A549 (cell line): ENCODE data around the gene TXNDC17. TPM values are rescaled to one million over a fixed set of nuclear protein-coding genes. Genes with fewer than 3 reads are reported as not detected.

Source experiments
- ATAC-seq, 2 experiments: fragments of 200-7000 bp in 1 of 2; fragments of >200 bp in 1 of 2; cut with Nextera tagmentation in 1 of 2; cut with Tn5 transposase in 1 of 2; 3 replicates each; pipeline versions ENCODE4 v1.8.0 to v1.9.1; 2018 to 2020; ENCODE audit warnings: mild to moderate bottlenecking in 1 of 2, moderate library complexity in 1 of 2
- CTCF ChIA-PET: fragments of 300-600 bp; sonication (Branson Sonifier 250); formaldehyde crosslinking; extraction: SDS; loops from one replicate; lab custom pipeline; 2021; ENCODE audit warnings: antibody characterized with exemption, inconsistent platforms; lab: Yijun Ruan, JAX
- POLR2A ChIA-PET: fragments of 350-600 bp; formaldehyde crosslinking; extraction: SDS; loops from one replicate; lab custom pipeline; 2021; ENCODE audit warnings: antibody characterized with exemption, inconsistent platforms; lab: Yijun Ruan, JAX
- DNase-seq, 2 experiments: peaks; one replicate each; pipeline versions ENCODE4 v3.0.0 to v3.0.0-alpha.2; 2011 to 2016; ENCODE audit warnings: low read depth in 1 of 2, low spot score in 1 of 2
- FAIRE-seq: peaks from 2 replicates; lab custom pipeline; 2011; peaks lifted over from hg19 to GRCh38; lab: Jason Lieb, UNC
- H3K27ac ChIP-seq, 2 experiments: fragments of >200 bp; sonication (Bioruptor Twin); formaldehyde crosslinking; 3 replicates each; pipeline ENCODE4 v1.5.1; 2016 to 2017
- H3K4me1 ChIP-seq: fragments of >200 bp; sonication (Bioruptor Twin); formaldehyde crosslinking; 3 replicates; pipeline ENCODE4 v1.6.1; 2016
- H3K4me2 ChIP-seq: fragments of >200 bp; sonication (Bioruptor Twin); formaldehyde crosslinking; 3 replicates; pipeline ENCODE4 v1.6.1; 2016
- H3K4me3 ChIP-seq: fragments of >200 bp; sonication (Bioruptor Twin); formaldehyde crosslinking; 3 replicates; pipeline ENCODE4 v1.5.1; 2016
- H3K9me3 ChIP-seq: fragments of >200 bp; sonication (Bioruptor Twin); formaldehyde crosslinking; 3 replicates; pipeline ENCODE4 v1.6.1; 2016
- CBX2 ChIP-seq: fragments of 200-600 bp; sonication (generic); IDR thresholded peaks from 2 replicates; pipeline ENCODE4 v1.6.1; 2016; ENCODE audit warnings: low read depth, mild to moderate bottlenecking, borderline replicate concordance
- CHD2 ChIP-seq: fragments of 150-350 bp; IDR thresholded peaks from 2 replicates; pipeline ENCODE4 v1.6.1; 2014; ENCODE audit warnings: low read length; ENCODE audit not compliant: partially characterized antibody
- EHF ChIP-seq: fragments of 250-450 bp; sonication (Bioruptor Pico); IDR thresholded peaks from 2 replicates; pipeline ENCODE4 v1.5.0; 2020; ENCODE audit warnings: mild to moderate bottlenecking
- EHMT2 ChIP-seq: fragments of 200-600 bp; sonication (generic); IDR thresholded peaks from 2 replicates; pipeline ENCODE4 v1.6.1; 2016; ENCODE audit warnings: antibody characterized with exemption, low read depth, mild to moderate bottlenecking, moderate library complexity
- EP300 ChIP-seq, 2 experiments: fragments of >200 bp; sonication (Bioruptor Twin); formaldehyde crosslinking; IDR thresholded peaks; 2 replicates in 1 of 2; 3 replicates in 1 of 2; pipeline ENCODE4 v1.6.1; 2016 to 2017
- FOXS1 ChIP-seq: fragments of 250-450 bp; sonication (Bioruptor Pico); IDR thresholded peaks from 2 replicates; pipeline ENCODE4 v1.5.0; 2020; ENCODE audit warnings: mild to moderate bottlenecking, moderate library complexity
- GATA3 ChIP-seq: IDR thresholded peaks from 2 replicates; pipeline ENCODE4 v1.6.1; 2012; ENCODE audit warnings: borderline replicate concordance
- HEYL ChIP-seq: fragments of 250-450 bp; sonication (Bioruptor Pico); IDR thresholded peaks from 2 replicates; pipeline ENCODE4 v1.8.0; 2021; ENCODE audit warnings: mild to moderate bottlenecking, moderate library complexity
- HMGXB4 ChIP-seq: fragments of 250-450 bp; sonication (Bioruptor Pico); IDR thresholded peaks from 2 replicates; pipeline ENCODE4 v1.5.0; 2021; ENCODE audit warnings: mild to moderate bottlenecking, moderate library complexity, borderline replicate concordance
- JUNB ChIP-seq: fragments of >200 bp; sonication (Bioruptor Twin); formaldehyde crosslinking; IDR thresholded peaks from 2 replicates; pipeline ENCODE4 v1.6.1; 2016
- KDM1A ChIP-seq: fragments of 200-600 bp; sonication (generic); IDR thresholded peaks from 2 replicates; pipeline ENCODE4 v1.6.1; 2016; ENCODE audit warnings: low read depth, mild to moderate bottlenecking
- KDM5A ChIP-seq: fragments of 200-600 bp; sonication (generic); IDR thresholded peaks from 2 replicates; pipeline ENCODE4 v1.6.1; 2016; ENCODE audit warnings: antibody characterized with exemption, mild to moderate bottlenecking
- MAFK ChIP-seq: fragments of 450-650 bp; IDR thresholded peaks from 2 replicates; pipeline ENCODE4 v1.6.1; 2014; ENCODE audit not compliant: partially characterized antibody
- MAZ ChIP-seq: fragments of 150-350 bp; IDR thresholded peaks from 2 replicates; pipeline ENCODE4 v1.6.1; 2014; ENCODE audit warnings: antibody characterized with exemption, low read depth, low read length, borderline replicate concordance
- MYC ChIP-seq: IDR thresholded peaks from 2 replicates; pipeline ENCODE4 v1.6.1; 2012; ENCODE audit warnings: mild to moderate bottlenecking, inconsistent platforms, low read length, improper control_type of control experiment, borderline replicate concordance
- NFE2L2 ChIP-seq: fragments of 150-350 bp; conservative IDR thresholded peaks from 2 replicates; pipeline ENCODE4 v1.6.1; 2014; ENCODE audit warnings: low read length
- POLR2AphosphoS2 ChIP-seq: conservative IDR thresholded peaks from 2 replicates; pipeline ENCODE4 v1.6.1; 2012; ENCODE audit warnings: low read length, improper control_type of control experiment, inconsistent platforms
- RAD21 ChIP-seq, 2 experiments: fragments of >200 bp in 1 of 2; sonication (Bioruptor Twin) in 1 of 2; formaldehyde crosslinking in 1 of 2; IDR thresholded peaks in 1 of 2; conservative IDR thresholded peaks in 1 of 2; 2 replicates in 1 of 2; 3 replicates in 1 of 2; pipeline ENCODE4 v1.6.1; 2012 to 2018; ENCODE audit warnings: inconsistent platforms in 1 of 2
- RARB ChIP-seq: fragments of 250-450 bp; sonication (Bioruptor Pico); IDR thresholded peaks from 2 replicates; pipeline ENCODE4 v1.8.0; 2021; ENCODE audit warnings: mild to moderate bottlenecking, moderate library complexity
- RCOR1 ChIP-seq: fragments of 150-350 bp; IDR thresholded peaks from 2 replicates; pipeline ENCODE4 v1.6.1; 2014; ENCODE audit warnings: antibody characterized with exemption, low read length, low read depth
- RFX5 ChIP-seq: fragments of 450-650 bp; IDR thresholded peaks from 2 replicates; pipeline ENCODE4 v1.7.1; 2014; ENCODE audit warnings: antibody characterized with exemption, mild to moderate bottlenecking, moderate library complexity
- RNF2 ChIP-seq: fragments of 200-600 bp; sonication (generic); IDR thresholded peaks from 2 replicates; pipeline ENCODE4 v1.6.1; 2016; ENCODE audit warnings: low read depth, mild to moderate bottlenecking, antibody characterized with exemption, moderate library complexity, borderline replicate concordance
- ZFP36 ChIP-seq: fragments of 450-650 bp; IDR thresholded peaks from 2 replicates; pipeline ENCODE4 v1.6.1; 2014; ENCODE audit warnings: borderline replicate concordance; ENCODE audit not compliant: partially characterized antibody
- ZSCAN20 ChIP-seq: fragments of 250-450 bp; sonication (Bioruptor Pico); IDR thresholded peaks from 2 replicates; pipeline ENCODE4 v1.8.0; 2022; ENCODE audit warnings: mild to moderate bottlenecking, moderate library complexity
- WGBS: methylation state at CpG from one replicate; pipeline ENCODE4 v1.1.6; 2017; ENCODE audit errors: missing lambda C conversion rate; 5-methylcytosine and 5-hydroxymethylcytosine counted together
- polyA plus RNA-seq, 4 experiments: library from polyadenylated mRNA; depleted of rRNA in 3 of 4; stranded (reverse); fragments of >200 nt; fragmentation: RNase III in 1 of 4; extraction: RNeasy Plus Mini Kit Qiagen cat#74134 plus additional on column Dnase treatment in 1 of 4; gene quantifications; 2 replicates in 3 of 4; 3 replicates in 1 of 4; pipeline ENCODE4 v1.2.3, GENCODE V29; 2011 to 2017
- TF ChIP-seq, protein P1 (sequence below): IDR thresholded peaks from 2 replicates; pipeline ENCODE4 v1.6.1; 2012
- TF ChIP-seq, protein P2 (sequence below): fragments of 250-450 bp; sonication (Bioruptor Pico); IDR thresholded peaks from 2 replicates; pipeline ENCODE4 v1.5.0; 2020; ENCODE audit warnings: low read depth, mild to moderate bottlenecking, moderate library complexity
- TF ChIP-seq, protein P3 (sequence below): fragments of >200 bp; sonication (Bioruptor Twin); formaldehyde crosslinking; IDR thresholded peaks from 3 replicates; pipeline ENCODE4 v1.6.1; 2016

The TXNDC17 gene
- polyA plus RNA-seq, 2 of the 4 experiments (the other 2 are of a cell fraction): 572 to 621 TPM

DNA sequence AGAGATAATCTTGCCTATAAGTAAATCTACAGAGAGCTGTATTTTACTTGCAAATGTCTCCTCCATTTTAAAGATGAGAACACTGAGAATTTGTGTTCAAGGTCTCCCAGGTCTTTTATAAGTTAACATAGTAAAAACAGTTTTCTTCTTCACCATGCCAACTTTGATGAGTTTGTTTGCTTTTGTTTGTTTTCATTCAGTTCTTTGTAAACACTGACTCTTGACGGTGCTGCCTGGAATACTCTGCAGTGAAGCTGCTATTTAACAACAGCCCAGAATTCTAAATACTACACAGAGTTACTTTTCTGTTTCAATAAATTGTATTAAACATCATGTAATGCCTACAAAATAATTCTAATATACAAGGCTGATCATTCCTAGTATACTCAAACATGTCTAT lies 43.1 kb upstream of the TXNDC17 start:
- Histone ChIP-seq H3K4me1 (peaks cover 37% of the 10 kb centered on the region), H3K4me3 (no peak overlapping the region), H3K27ac (peak overlapping the region in 1 of 2 experiments; percentile 39; a peak in 2 of 6 replicates), H3K9me3 (no peaks in the 10 kb centered on the region), H3K4me2 (peak overlapping the region; percentile 52)
- 4% methylated on average over 1 of the region's 1 CpG for WGBS
- ChIA-PET CTCF (interaction anchor here (0.9 to 2.8 kb wide), 3 partner anchors 11 to 125 kb away, joined by 3 to 18 read pairs (median 3); no protein-coding TSS in a partner anchor), POLR2A (no interaction called here)
- FAIRE-seq: peak; percentile 51
- DNase-seq: peak in 1 of 2 experiments; percentile 46
- TF ChIP-seq RFX5 (no peak), RNF2 (no peak), HEYL (CRISPR knock-in tag) (no peak), EHF (CRISPR knock-in tag) (no peak)
- ATAC-seq: peak in 1 of 2 experiments; percentile 62; a peak in 2 of 6 replicates

DNA sequence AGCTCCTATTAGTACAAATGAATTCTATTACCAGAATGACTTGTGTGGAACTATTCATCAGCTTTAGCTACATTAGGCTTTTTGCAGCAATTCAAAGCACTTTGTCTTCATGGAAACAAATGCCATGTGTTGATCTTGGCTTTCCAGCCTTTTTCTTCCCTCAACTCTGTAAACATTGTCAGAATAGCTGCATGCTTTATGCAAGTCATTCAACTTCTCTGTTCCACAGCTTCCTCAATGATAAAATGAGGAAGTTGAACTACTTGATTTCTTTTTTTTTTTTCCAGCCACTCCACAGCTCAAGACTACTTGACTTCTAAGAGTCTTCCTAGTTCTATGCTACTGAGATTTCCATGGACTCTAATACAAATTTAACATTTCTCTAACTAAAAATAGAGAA lies 41.5 kb upstream of the TXNDC17 start:
- H3K4me1 ChIP-seq: peaks cover 42% of the 10 kb centered on the region
- POLR2A ChIA-PET: no interaction called here
- peak overlapping the region; percentile 15; the same call in 1 of the 3 replicates for H3K4me2 ChIP-seq
- TF ChIP-seq EP300 (IDR thresholded peaks at IDR 0.05): no peak
- TF ChIP-seq, protein P1, sequence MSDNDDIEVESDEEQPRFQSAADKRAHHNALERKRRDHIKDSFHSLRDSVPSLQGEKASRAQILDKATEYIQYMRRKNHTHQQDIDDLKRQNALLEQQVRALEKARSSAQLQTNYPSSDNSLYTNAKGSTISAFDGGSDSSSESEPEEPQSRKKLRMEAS: no peak
- TF ChIP-seq ZFP36: no peak
- TF ChIP-seq ZSCAN20 (CRISPR knock-in tag): no peak
- TF ChIP-seq JUNB: no peak
- TF ChIP-seq HMGXB4 (CRISPR knock-in tag): no peak
- no peak for TF ChIP-seq RAD21 (conservative IDR thresholded peaks at IDR 0.05 in 1 of 2, IDR thresholded peaks at IDR 0.05 in 1 of 2)
- no peak for TF ChIP-seq GATA3
- peak; percentile 42; the same call in 1 of the 2 replicates for TF ChIP-seq NFE2L2
- no peak for TF ChIP-seq KDM1A
- no peak for TF ChIP-seq KDM5A
- TF ChIP-seq FOXS1 (CRISPR knock-in tag): no peak
- TF ChIP-seq POLR2AphosphoS2: no peak
- no peak for TF ChIP-seq CBX2
- no peak for TF ChIP-seq MAZ
- TF ChIP-seq CHD2: no peak
- TF ChIP-seq MAFK: peak; percentile 40
- no peak overlapping the region for H3K4me3 ChIP-seq
- CTCF ChIA-PET: interaction anchor here (0.7 to 2.5 kb wide), 4 partner anchors 11 to 1180 kb away, joined by 3 to 25 read pairs (median 4); no protein-coding TSS in a partner anchor
- peak in 1 of 2 experiments; percentile 55; a peak in 3 of 6 replicates for ATAC-seq
- H3K27ac ChIP-seq: peak overlapping the region; percentile 3 to 39; a peak in 2 of 6 replicates
- DNase-seq: peak in 1 of 2 experiments; percentile 55
- FAIRE-seq: peak; percentile 39
- no peaks in the 10 kb centered on the region for H3K9me3 ChIP-seq

GRCh38 chr17:6602141-6602540 lies 38.7 kb upstream of the TXNDC17 start:
- TF ChIP-seq POLR2AphosphoS2 (no peak), EHMT2 (no peak), RARB (CRISPR knock-in tag) (no peak), RFX5 (no peak), CBX2 (no peak), KDM5A (no peak), RCOR1 (no peak), ZSCAN20 (CRISPR knock-in tag) (no peak), JUNB (no peak), MYC (no peak), NFE2L2 (no peak)
- TF ChIP-seq, protein P2, sequence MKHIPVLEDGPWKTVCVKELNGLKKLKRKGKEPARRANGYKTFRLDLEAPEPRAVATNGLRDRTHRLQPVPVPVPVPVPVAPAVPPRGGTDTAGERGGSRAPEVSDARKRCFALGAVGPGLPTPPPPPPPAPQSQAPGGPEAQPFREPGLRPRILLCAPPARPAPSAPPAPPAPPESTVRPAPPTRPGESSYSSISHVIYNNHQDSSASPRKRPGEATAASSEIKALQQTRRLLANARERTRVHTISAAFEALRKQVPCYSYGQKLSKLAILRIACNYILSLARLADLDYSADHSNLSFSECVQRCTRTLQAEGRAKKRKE (CRISPR knock-in tag): no peak
- TF ChIP-seq, protein P3, sequence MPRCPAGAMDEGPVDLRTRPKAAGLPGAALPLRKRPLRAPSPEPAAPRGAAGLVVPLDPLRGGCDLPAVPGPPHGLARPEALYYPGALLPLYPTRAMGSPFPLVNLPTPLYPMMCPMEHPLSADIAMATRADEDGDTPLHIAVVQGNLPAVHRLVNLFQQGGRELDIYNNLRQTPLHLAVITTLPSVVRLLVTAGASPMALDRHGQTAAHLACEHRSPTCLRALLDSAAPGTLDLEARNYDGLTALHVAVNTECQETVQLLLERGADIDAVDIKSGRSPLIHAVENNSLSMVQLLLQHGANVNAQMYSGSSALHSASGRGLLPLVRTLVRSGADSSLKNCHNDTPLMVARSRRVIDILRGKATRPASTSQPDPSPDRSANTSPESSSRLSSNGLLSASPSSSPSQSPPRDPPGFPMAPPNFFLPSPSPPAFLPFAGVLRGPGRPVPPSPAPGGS: no peak
- TF ChIP-seq, all 56 proteins: peak for 0
- DNase-seq (no peak), FAIRE-seq (peak; percentile 46), ATAC-seq (no peak)
- no peak overlapping the region for H3K4me3 ChIP-seq
- peaks cover 42% of the 10 kb centered on the region for H3K4me1 ChIP-seq
- no peaks in the 10 kb centered on the region for H3K9me3 ChIP-seq
- ChIA-PET POLR2A (no interaction called here), CTCF (interaction anchor here (0.7 to 1.5 kb wide), 3 partner anchors 54 to 129 kb away, joined by 3 to 5 read pairs (median 3); no protein-coding TSS in a partner anchor)
- no peak overlapping the region for H3K4me2 ChIP-seq
- H3K27ac ChIP-seq: no peak overlapping the region
- 95% methylated on average over 2 of the region's 2 CpGs for WGBS
